K562 (cell line): ENCODE results near the gene BPI. TPM values are rescaled to one million over a fixed set of nuclear protein-coding genes. Genes with fewer than 3 reads are reported as not detected.

Experiments
- CHCHD3 ChIP-seq: fragments of 250-450 bp; sonication (Bioruptor Pico); IDR thresholded peaks from 2 replicates; pipeline ENCODE4 v2.1.2; 2022; ENCODE audit warnings: mild to moderate bottlenecking
- EGR1 ChIP-seq: fragments of 450-650 bp; conservative IDR thresholded peaks from 2 replicates; pipeline ENCODE4 v1.6.1; 2017; ENCODE audit warnings: mild to moderate bottlenecking
- EZH2 ChIP-seq: IDR thresholded peaks from 2 replicates; pipeline ENCODE4 v1.6.1; 2012; ENCODE audit warnings: low read depth, mild to moderate bottlenecking, inconsistent platforms, low read length, borderline replicate concordance
- NFIC ChIP-seq: fragments of 450-650 bp; IDR thresholded peaks from 2 replicates; pipeline ENCODE4 v1.6.1; 2017; ENCODE audit warnings: mild to moderate bottlenecking, inconsistent platforms
- PML ChIP-seq: IDR thresholded peaks from 2 replicates; pipeline ENCODE4 v1.6.1; 2012; ENCODE audit warnings: low read length, inconsistent platforms
- RAD21 ChIP-seq, 2 experiments: fragments of 250-450 bp in 1 of 2; fragments of 450-650 bp in 1 of 2; sonication (Bioruptor Pico) in 1 of 2; formaldehyde crosslinking in 1 of 2; IDR thresholded peaks in 1 of 2; conservative IDR thresholded peaks in 1 of 2; 2 replicates each; pipeline versions ENCODE4 v1.4.0 to v1.8.0; 2020 to 2022; ENCODE audit warnings: mild to moderate bottlenecking in 2 of 2, moderate library complexity in 1 of 2
- RBM14 ChIP-seq: fragments of 200-400 bp; formaldehyde crosslinking; IDR thresholded peaks from 2 replicates; pipeline ENCODE4 v1.6.1; 2018; ENCODE audit warnings: low read depth, mild to moderate bottlenecking, low read length, moderate library complexity, borderline replicate concordance; ENCODE audit not compliant: insufficient read depth
- ZNF121 ChIP-seq: sonication (generic); formaldehyde crosslinking; conservative IDR thresholded peaks from 2 replicates; pipeline ENCODE4 v1.8.0; 2022; ENCODE audit warnings: missing genetic modification reagents
- ZNF780A ChIP-seq: fragments of 250-450 bp; sonication (Bioruptor Pico); IDR thresholded peaks from 2 replicates; pipeline ENCODE4 v1.5.0; 2021; ENCODE audit warnings: mild to moderate bottlenecking
- polyA plus RNA-seq, 8 experiments: library from polyadenylated mRNA; depleted of rRNA in 4 of 8; stranded (reverse) in 5 of 8; unstranded in 3 of 8; fragments of >200 nt; fragmentation: Nextera tagmentation in 2 of 8; fragmentation: Illumina TruSeq in 1 of 8; extraction: Ambion mirVana in 2 of 8; extraction: Trizol in 1 of 8; gene quantifications; 2 replicates each; pipeline versions ENCODE4 v1.2.1 to v1.2.3, GENCODE V29; 2011 to 2014; ENCODE audit warnings: inconsistent platforms in 1 of 8, missing spikeins in 1 of 8
- total RNA-seq, 7 experiments: library from RNA; depleted of rRNA in 6 of 7; stranded (reverse); fragments of >200 nt in 6 of 7; fragmentation: Illumina TruSeq in 2 of 7; extraction: Trizol in 2 of 7; gene quantifications; 2 replicates each; pipeline versions ENCODE4 v1.2.1 to v1.2.3, GENCODE V29; 2011 to 2021; ENCODE audit warnings: low replicate concordance in 1 of 7
- TF ChIP-seq, protein P1 (sequence below): sonication (generic); formaldehyde crosslinking; IDR thresholded peaks from 2 replicates; pipeline ENCODE4 v1.8.0; 2023; ENCODE audit warnings: missing genetic modification reagents, mild to moderate bottlenecking, borderline replicate concordance
- TF ChIP-seq, protein P2 (sequence below), 2 experiments: fragments of 150-350 bp in 1 of 2; IDR thresholded peaks; 2 replicates each; pipeline ENCODE4 v1.6.1; 2012 to 2016; ENCODE audit warnings: low read depth in 2 of 2, low read length in 2 of 2, mild to moderate bottlenecking in 1 of 2, moderate library complexity in 1 of 2
- TF ChIP-seq, protein P3 (sequence below), 3 experiments: fragments of 200-800 bp in 1 of 3; sonication (Bioruptor generic) in 1 of 3; sonication (generic) in 1 of 3; formaldehyde crosslinking in 1 of 3; IDR thresholded peaks; 2 replicates each; pipeline versions ENCODE4 v1.6.1 to v1.8.0; 2016 to 2022; ENCODE audit warnings: mild to moderate bottlenecking in 2 of 3, missing compliant biosample characterization in 2 of 3, missing genetic modification characterization in 2 of 3, missing genetic modification reagents in 1 of 3
- TF ChIP-seq, protein P4 (sequence below): IDR thresholded peaks from 3 replicates; pipeline ENCODE4 v1.6.1; 2011; ENCODE audit warnings: borderline replicate concordance, mild to moderate bottlenecking, moderate library complexity; ENCODE audit not compliant: insufficient read length; ENCODE audit errors: extremely low read depth

The BPI gene
- total and polyA plus RNA-seq, 9 of the 15 experiments (the other 6 are each of a cell fraction or from before 2014, with no cell fraction given) = not detected

DNA sequence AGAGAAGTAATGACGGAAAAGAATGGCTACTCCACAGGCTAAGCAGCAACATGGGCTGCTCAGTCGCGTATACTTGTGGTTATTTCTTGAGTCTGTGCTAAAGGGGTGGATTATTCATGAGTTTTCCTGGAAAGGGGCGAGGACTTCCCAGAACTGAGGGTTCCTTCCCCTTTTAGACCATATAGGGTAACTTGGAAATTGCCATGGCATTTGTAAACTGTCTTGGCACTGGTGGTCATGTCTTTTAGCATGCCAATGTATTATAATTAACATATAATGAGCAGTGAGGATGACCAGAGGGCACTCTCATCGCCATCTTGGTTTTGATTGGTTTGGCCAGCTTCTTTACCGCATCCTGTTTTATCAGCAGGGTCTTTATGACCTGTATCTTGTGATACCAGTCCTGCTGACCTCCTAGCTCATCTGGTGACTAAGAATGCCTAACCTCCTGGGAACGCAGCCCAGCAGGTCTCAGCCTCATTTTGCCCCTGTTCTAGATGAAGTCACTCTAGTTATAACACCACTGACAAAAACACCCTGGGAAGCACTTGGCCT is 53.8 kb downstream of the BPI start (continued):
- TF ChIP-seq RAD21 (CRISPR knock-in tag; conservative IDR thresholded peaks at IDR 0.05 in 1 of 2, IDR thresholded peaks at IDR 0.05 in 1 of 2) (no peak), RBM14 (no peak), ZNF780A (CRISPR knock-in tag) (no peak), ZNF121 (CRISPR knock-in tag) (no peak), NFIC (no peak), EGR1 (peak; percentile 29; the same call in 1 of the 2 replicates), EZH2 (no peak), PML (no peak), CHCHD3 (CRISPR knock-in tag) (no peak)
- TF ChIP-seq, protein P1, sequence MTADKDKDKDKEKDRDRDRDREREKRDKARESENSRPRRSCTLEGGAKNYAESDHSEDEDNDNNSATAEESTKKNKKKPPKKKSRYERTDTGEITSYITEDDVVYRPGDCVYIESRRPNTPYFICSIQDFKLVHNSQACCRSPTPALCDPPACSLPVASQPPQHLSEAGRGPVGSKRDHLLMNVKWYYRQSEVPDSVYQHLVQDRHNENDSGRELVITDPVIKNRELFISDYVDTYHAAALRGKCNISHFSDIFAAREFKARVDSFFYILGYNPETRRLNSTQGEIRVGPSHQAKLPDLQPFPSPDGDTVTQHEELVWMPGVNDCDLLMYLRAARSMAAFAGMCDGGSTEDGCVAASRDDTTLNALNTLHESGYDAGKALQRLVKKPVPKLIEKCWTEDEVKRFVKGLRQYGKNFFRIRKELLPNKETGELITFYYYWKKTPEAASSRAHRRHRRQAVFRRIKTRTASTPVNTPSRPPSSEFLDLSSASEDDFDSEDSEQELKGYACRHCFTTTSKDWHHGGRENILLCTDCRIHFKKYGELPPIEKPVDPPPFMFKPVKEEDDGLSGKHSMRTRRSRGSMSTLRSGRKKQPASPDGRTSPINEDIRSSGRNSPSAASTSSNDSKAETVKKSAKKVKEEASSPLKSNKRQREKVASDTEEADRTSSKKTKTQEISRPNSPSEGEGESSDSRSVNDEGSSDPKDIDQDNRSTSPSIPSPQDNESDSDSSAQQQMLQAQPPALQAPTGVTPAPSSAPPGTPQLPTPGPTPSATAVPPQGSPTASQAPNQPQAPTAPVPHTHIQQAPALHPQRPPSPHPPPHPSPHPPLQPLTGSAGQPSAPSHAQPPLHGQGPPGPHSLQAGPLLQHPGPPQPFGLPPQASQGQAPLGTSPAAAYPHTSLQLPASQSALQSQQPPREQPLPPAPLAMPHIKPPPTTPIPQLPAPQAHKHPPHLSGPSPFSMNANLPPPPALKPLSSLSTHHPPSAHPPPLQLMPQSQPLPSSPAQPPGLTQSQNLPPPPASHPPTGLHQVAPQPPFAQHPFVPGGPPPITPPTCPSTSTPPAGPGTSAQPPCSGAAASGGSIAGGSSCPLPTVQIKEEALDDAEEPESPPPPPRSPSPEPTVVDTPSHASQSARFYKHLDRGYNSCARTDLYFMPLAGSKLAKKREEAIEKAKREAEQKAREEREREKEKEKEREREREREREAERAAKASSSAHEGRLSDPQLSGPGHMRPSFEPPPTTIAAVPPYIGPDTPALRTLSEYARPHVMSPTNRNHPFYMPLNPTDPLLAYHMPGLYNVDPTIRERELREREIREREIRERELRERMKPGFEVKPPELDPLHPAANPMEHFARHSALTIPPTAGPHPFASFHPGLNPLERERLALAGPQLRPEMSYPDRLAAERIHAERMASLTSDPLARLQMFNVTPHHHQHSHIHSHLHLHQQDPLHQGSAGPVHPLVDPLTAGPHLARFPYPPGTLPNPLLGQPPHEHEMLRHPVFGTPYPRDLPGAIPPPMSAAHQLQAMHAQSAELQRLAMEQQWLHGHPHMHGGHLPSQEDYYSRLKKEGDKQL = no peak
- TF ChIP-seq, protein P2, sequence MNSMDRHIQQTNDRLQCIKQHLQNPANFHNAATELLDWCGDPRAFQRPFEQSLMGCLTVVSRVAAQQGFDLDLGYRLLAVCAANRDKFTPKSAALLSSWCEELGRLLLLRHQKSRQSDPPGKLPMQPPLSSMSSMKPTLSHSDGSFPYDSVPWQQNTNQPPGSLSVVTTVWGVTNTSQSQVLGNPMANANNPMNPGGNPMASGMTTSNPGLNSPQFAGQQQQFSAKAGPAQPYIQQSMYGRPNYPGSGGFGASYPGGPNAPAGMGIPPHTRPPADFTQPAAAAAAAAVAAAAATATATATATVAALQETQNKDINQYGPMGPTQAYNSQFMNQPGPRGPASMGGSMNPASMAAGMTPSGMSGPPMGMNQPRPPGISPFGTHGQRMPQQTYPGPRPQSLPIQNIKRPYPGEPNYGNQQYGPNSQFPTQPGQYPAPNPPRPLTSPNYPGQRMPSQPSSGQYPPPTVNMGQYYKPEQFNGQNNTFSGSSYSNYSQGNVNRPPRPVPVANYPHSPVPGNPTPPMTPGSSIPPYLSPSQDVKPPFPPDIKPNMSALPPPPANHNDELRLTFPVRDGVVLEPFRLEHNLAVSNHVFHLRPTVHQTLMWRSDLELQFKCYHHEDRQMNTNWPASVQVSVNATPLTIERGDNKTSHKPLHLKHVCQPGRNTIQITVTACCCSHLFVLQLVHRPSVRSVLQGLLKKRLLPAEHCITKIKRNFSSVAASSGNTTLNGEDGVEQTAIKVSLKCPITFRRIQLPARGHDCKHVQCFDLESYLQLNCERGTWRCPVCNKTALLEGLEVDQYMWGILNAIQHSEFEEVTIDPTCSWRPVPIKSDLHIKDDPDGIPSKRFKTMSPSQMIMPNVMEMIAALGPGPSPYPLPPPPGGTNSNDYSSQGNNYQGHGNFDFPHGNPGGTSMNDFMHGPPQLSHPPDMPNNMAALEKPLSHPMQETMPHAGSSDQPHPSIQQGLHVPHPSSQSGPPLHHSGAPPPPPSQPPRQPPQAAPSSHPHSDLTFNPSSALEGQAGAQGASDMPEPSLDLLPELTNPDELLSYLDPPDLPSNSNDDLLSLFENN (IDR thresholded peaks at IDR 0.05; ENCODE audit: low read depth in 2 of 2, low read length in 2 of 2) = no peak
- TF ChIP-seq, protein P3, sequence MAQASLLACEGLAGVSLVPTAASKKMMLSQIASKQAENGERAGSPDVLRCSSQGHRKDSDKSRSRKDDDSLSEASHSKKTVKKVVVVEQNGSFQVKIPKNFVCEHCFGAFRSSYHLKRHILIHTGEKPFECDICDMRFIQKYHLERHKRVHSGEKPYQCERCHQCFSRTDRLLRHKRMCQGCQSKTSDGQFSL (CRISPR knock-in tag; IDR thresholded peaks at IDR 0.05) = no peak
- TF ChIP-seq, protein P3 (tag; IDR thresholded peaks at IDR 0.05) = no peak
- TF ChIP-seq, protein P4, sequence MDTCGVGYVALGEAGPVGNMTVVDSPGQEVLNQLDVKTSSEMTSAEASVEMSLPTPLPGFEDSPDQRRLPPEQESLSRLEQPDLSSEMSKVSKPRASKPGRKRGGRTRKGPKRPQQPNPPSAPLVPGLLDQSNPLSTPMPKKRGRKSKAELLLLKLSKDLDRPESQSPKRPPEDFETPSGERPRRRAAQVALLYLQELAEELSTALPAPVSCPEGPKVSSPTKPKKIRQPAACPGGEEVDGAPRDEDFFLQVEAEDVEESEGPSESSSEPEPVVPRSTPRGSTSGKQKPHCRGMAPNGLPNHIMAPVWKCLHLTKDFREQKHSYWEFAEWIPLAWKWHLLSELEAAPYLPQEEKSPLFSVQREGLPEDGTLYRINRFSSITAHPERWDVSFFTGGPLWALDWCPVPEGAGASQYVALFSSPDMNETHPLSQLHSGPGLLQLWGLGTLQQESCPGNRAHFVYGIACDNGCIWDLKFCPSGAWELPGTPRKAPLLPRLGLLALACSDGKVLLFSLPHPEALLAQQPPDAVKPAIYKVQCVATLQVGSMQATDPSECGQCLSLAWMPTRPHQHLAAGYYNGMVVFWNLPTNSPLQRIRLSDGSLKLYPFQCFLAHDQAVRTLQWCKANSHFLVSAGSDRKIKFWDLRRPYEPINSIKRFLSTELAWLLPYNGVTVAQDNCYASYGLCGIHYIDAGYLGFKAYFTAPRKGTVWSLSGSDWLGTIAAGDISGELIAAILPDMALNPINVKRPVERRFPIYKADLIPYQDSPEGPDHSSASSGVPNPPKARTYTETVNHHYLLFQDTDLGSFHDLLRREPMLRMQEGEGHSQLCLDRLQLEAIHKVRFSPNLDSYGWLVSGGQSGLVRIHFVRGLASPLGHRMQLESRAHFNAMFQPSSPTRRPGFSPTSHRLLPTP = no peak
